Neural progenitor cell (in vitro differentiated cells): ENCODE measurements around the gene C18orf63.
A peak's percentile ranks its signal among the peaks of the same experiment; 100 is the strongest.

Experiments
- CTCF ChIP-seq: fragments of 200-600 bp; sonication (generic); IDR thresholded peaks from 2 replicates; pipeline ENCODE4 v1.5.1; 2017; ENCODE audit warnings: antibody characterized with exemption, mild to moderate bottlenecking
- EZH2 ChIP-seq: fragments of 200-600 bp; sonication (generic); IDR thresholded peaks from 2 replicates; pipeline ENCODE4 v1.6.1; 2017; ENCODE audit warnings: antibody characterized with exemption, mild to moderate bottlenecking, moderate library complexity
- EZH2phosphoT487 ChIP-seq: fragments of 200-600 bp; sonication (generic); IDR thresholded peaks from 2 replicates; pipeline ENCODE4 v1.6.1; 2017; ENCODE audit warnings: antibody characterized with exemption

GRCh38 chr18:74310411-74310810, 5.2 kb upstream of the C18orf63 start:
- no peak for TF ChIP-seq EZH2
- peak; percentile 31 for TF ChIP-seq CTCF
- TF ChIP-seq EZH2phosphoT487 = no peak
